HUES48 (cell line): ENCODE results near the gene DPT.

Source experiments
- H3K27ac ChIP-seq: one replicate; pipeline ENCODE4 v1.7.0; 2013; ENCODE audit warnings: low read depth, low read length, inconsistent platforms
- H3K27me3 ChIP-seq: 2 replicates; pipeline ENCODE4 v1.6.1; 2013; ENCODE audit warnings: mild to moderate bottlenecking, low read length; ENCODE audit not compliant: control insufficient read depth, insufficient read depth
- H3K36me3 ChIP-seq: 2 replicates; pipeline ENCODE4 v1.6.1; 2013; ENCODE audit warnings: low read length; ENCODE audit not compliant: control insufficient read depth, insufficient read depth
- H3K4me1 ChIP-seq: 2 replicates; pipeline ENCODE4 v1.6.1; 2013; ENCODE audit warnings: mild to moderate bottlenecking, low read length; ENCODE audit not compliant: control insufficient read depth, insufficient read depth
- H3K4me3 ChIP-seq: 2 replicates; pipeline ENCODE4 v1.5.1; 2013; ENCODE audit warnings: mild to moderate bottlenecking, low read depth, low read length
- H3K9ac ChIP-seq: 2 replicates; pipeline ENCODE4 v1.6.1; 2013; ENCODE audit warnings: mild to moderate bottlenecking, low read depth, low read length, moderate library complexity
- H3K9me3 ChIP-seq: 2 replicates; pipeline ENCODE4 v1.6.1; 2013; ENCODE audit warnings: low read length; ENCODE audit not compliant: control insufficient read depth, insufficient read depth

DPT gene

GRCh38 chr1:168676861-168677260 is 52.1 kb downstream of the DPT start:
- Histone ChIP-seq H3K9me3 (no peaks in the 10 kb centered on the region), H3K4me3 (no peak overlapping the region), H3K36me3 (no peaks in the 10 kb centered on the region), H3K27ac (no peak overlapping the region), H3K4me1 (no peaks in the 10 kb centered on the region), H3K9ac (no peak overlapping the region), H3K27me3 (no peaks in the 10 kb centered on the region)

DNA sequence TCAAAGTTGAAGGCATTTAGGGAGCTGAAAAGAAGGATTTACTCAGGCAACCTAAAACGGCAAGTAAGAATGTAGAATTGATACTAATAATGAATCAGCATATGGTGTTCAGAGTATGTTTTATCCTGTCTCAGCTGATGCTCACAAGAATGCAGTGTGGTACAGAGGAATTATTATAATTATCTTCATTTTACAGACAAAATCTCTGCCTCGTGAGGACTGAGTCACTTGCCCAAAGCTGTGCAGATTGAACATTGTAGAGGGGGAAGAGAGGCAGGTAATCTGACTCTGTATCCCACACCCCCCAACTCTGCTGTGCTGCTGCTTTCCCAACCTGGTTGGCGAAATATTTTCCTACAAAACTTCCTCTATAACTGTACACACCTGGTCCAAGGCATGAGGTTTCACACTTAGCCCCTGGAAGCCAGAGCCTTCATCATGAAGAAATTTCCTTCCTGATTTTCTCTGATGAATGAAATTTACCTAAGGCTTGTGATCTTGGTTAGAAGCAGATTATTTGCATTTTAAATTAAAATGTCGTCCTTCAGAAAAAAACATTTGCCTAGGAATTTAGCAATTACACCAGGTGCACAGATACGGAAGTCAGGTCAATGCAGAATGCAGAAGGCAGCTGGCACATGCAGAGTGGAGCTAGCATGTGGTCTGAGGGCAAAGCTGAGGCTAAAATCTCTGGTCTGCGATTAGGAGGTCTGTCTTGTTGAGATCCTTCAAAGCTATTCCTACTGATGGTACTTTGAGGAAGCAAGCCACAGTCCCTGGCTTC is 52.8 kb downstream of the DPT start:
- H3K27me3 ChIP-seq, result no peaks in the 10 kb centered on the region
- H3K27ac ChIP-seq, result no peak overlapping the region
- H3K9ac ChIP-seq, result no peak overlapping the region
- no peaks in the 10 kb centered on the region for H3K9me3 ChIP-seq
- no peaks in the 10 kb centered on the region for H3K36me3 ChIP-seq
- no peaks in the 10 kb centered on the region for H3K4me1 ChIP-seq
- no peak overlapping the region for H3K4me3 ChIP-seq

GRCh38 chr1:168673974-168674683 is 54.9 kb downstream of the DPT start:
- Histone ChIP-seq H3K4me1 (no peaks in the 10 kb centered on the region), H3K9me3 (no peaks in the 10 kb centered on the region), H3K27me3 (no peaks in the 10 kb centered on the region), H3K27ac (no peak overlapping the region), H3K36me3 (no peaks in the 10 kb centered on the region), H3K4me3 (no peak overlapping the region), H3K9ac (no peak overlapping the region)

DNA sequence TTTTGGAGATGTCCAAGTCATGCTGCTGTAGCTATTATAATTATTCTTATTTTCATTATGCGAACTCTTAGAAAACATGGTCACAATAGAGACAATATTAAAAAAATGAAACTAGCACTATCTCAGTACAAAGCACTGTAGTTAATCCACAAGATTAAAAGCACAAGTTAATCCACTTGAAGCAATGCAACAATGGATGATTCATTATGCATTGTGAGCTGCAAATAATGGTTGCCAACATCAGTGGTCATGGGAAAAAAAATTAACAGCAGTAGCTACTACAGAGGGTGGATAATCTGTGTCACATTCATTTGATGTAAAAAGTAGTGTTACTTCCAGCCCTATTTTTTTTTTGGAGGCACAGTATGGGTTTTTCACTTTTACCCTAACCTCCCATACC is 56.7 kb downstream of the DPT start:
- H3K36me3 ChIP-seq, result no peaks in the 10 kb centered on the region
- H3K9me3 ChIP-seq, result no peaks in the 10 kb centered on the region
- H3K4me1 ChIP-seq, result no peaks in the 10 kb centered on the region
- no peak overlapping the region for H3K4me3 ChIP-seq
- H3K27ac ChIP-seq, result no peak overlapping the region
- no peaks in the 10 kb centered on the region for H3K27me3 ChIP-seq
- no peak overlapping the region for H3K9ac ChIP-seq

DNA sequence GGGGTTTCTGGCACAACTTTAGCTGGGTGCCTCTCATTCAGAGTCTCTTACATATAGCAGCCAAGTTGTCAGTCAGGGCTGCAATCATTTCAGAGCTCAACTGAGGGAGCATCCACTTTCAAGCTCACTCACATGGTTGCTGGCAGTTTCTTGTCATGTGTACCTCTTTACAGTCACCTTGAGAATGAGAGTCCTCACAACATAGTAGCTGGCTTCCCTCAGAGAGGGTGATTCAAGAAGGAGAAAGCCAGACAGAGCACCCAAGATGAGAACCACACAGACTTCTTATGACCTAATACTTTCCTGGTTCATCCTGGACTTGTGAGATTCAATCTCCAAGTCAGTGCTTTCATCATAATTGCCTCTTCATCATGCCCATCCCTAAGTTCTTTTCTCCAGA is 57.2 kb downstream of the DPT start:
- no peaks in the 10 kb centered on the region for H3K9me3 ChIP-seq
- no peak overlapping the region for H3K4me3 ChIP-seq
- no peak overlapping the region for H3K27ac ChIP-seq
- H3K36me3 ChIP-seq, result no peaks in the 10 kb centered on the region
- H3K9ac ChIP-seq, result no peak overlapping the region
- H3K4me1 ChIP-seq, result no peaks in the 10 kb centered on the region
- H3K27me3 ChIP-seq, result no peaks in the 10 kb centered on the region

DNA sequence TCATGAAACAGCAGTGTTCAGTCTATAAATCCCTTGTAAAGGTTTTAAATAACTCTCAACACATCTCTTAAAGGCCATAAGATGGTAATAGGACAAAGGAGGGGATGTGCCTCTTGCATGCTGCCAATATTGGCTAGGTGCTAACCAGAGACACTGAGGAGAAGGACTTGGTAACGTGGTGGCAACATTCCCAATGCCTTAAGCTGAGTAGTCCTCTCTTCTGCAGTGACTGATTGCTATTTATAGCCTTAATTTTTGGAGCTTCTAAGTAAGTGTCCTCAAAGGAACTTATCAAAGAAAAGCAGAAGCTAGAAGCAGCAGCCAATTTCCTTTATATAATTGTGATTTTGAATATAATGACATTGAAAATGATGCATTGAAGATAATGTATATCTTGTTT is 63.0 kb downstream of the DPT start:
- no peaks in the 10 kb centered on the region for H3K4me1 ChIP-seq
- H3K4me3 ChIP-seq, result no peak overlapping the region
- no peak overlapping the region for H3K27ac ChIP-seq
- H3K27me3 ChIP-seq, result no peaks in the 10 kb centered on the region
- H3K36me3 ChIP-seq, result no peaks in the 10 kb centered on the region
- no peak overlapping the region for H3K9ac ChIP-seq
- H3K9me3 ChIP-seq, result no peaks in the 10 kb centered on the region

DNA sequence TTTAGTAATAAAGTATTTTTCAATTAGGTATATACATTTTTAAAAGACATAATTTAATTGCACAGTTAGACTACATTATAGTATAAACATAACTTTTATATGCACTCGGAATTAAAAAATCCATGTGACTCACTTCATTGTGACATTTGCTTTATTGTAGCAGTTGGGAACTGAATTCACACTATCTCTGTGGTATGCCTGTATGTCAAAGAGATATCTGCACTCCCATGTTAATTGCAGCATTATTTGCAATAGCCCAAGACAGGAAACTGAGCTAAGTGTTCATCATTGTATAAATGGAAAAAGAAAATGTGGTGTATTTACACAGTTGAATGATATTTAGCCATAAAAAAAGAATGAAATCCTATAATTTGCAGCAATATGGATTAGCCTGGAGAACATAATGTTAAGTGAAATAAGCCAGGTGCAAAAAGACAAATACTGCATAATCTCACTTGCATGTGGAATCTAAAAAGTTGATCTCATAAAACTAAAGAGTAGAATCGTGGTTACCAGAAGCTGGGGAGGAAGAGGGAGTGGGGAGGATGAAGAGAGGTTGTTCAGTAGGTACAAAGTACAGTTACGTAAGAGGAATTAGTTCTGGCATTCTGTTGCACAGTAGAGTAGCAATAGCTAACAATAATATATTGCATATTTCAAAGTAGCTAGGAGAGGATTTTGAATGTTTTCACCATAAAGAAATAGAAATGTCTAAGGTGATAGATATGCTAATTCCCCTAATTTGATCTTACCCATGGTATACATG is 64.8 kb downstream of the DPT start:
- Histone ChIP-seq H3K9ac (no peak overlapping the region), H3K9me3 (no peaks in the 10 kb centered on the region), H3K27me3 (no peaks in the 10 kb centered on the region), H3K36me3 (no peaks in the 10 kb centered on the region), H3K4me1 (no peaks in the 10 kb centered on the region), H3K27ac (no peak overlapping the region), H3K4me3 (no peak overlapping the region)

- Histone ChIP-seq H3K27me3 (no peaks in the 10 kb centered on the region), H3K4me1 (no peaks in the 10 kb centered on the region), H3K9me3 (no peaks in the 10 kb centered on the region), H3K9ac (no peak overlapping the region), H3K4me3 (no peak overlapping the region), H3K36me3 (no peaks in the 10 kb centered on the region), H3K27ac (no peak overlapping the region)
Observed at GRCh38 chr1:168656485-168656884, 72.5 kb downstream of the DPT start.

GRCh38 chr1:168654198-168654915 is 74.6 kb downstream of the DPT start:
- Histone ChIP-seq H3K4me3 (no peak overlapping the region), H3K27me3 (no peaks in the 10 kb centered on the region), H3K9ac (no peak overlapping the region), H3K27ac (no peak overlapping the region), H3K36me3 (no peaks in the 10 kb centered on the region), H3K4me1 (no peaks in the 10 kb centered on the region), H3K9me3 (no peaks in the 10 kb centered on the region)

GRCh38 chr1:168653567-168653966 is 75.4 kb downstream of the DPT start:
- Histone ChIP-seq H3K9ac (no peak overlapping the region), H3K27me3 (no peaks in the 10 kb centered on the region), H3K36me3 (no peaks in the 10 kb centered on the region), H3K4me1 (no peaks in the 10 kb centered on the region), H3K27ac (no peak overlapping the region), H3K4me3 (no peak overlapping the region), H3K9me3 (no peaks in the 10 kb centered on the region)
